DND-41 (cell line): Measurements from ENCODE around the gene WDTC1.

Source experiments
- ATAC-seq: fragments of 200-7000 bp; cut with Tn5 transposase; 3 replicates; pipeline ENCODE4 v1.9.1; 2021; ENCODE audit warnings: low read depth; ENCODE audit not compliant: insufficient read depth
- DNase-seq: peaks from one replicate; pipeline ENCODE4 v3.0.0-alpha.2; 2020
- H2AFZ ChIP-seq: 2 replicates; pipeline ENCODE4 v1.6.0; 2012; ENCODE audit warnings: low read depth, low read length
- H3K27ac ChIP-seq: 2 replicates; pipeline ENCODE4 v1.5.1; 2012; ENCODE audit warnings: low read length, inconsistent platforms
- H3K27me3 ChIP-seq: fragments of 200-600 bp; sonication (generic); 2 replicates; pipeline ENCODE4 v1.6.0; 2012; ENCODE audit warnings: low read length, mild to moderate bottlenecking, inconsistent platforms; ENCODE audit not compliant: insufficient read depth, poor library complexity
- H3K36me3 ChIP-seq: 2 replicates; pipeline ENCODE4 v1.5.1; 2012; ENCODE audit warnings: low read length, inconsistent platforms; ENCODE audit not compliant: insufficient read depth
- H3K4me1 ChIP-seq: 2 replicates; pipeline ENCODE4 v1.5.1; 2012; ENCODE audit warnings: mild to moderate bottlenecking, low read length; ENCODE audit not compliant: insufficient read depth
- H3K4me2 ChIP-seq: 2 replicates; pipeline ENCODE4 v1.6.0; 2012; ENCODE audit warnings: mild to moderate bottlenecking, moderate library complexity, low read length, inconsistent platforms; ENCODE audit not compliant: insufficient read depth
- H3K4me3 ChIP-seq, 2 experiments: fragments of 200-600 bp in 1 of 2; shearing (Covaris generic) in 1 of 2; 2 replicates each; pipeline ENCODE4 v1.5.1; 2012 to 2016; ENCODE audit warnings: inconsistent platforms in 2 of 2, low read length in 2 of 2, mild to moderate bottlenecking in 2 of 2, low read depth in 1 of 2, moderate library complexity in 1 of 2
- H3K79me2 ChIP-seq: 2 replicates; pipeline ENCODE4 v1.6.0; 2012; ENCODE audit warnings: low read length, inconsistent platforms; ENCODE audit not compliant: insufficient read depth
- H3K9ac ChIP-seq: 2 replicates; pipeline ENCODE4 v1.6.0; 2012; ENCODE audit warnings: low read depth, mild to moderate bottlenecking, inconsistent platforms, low read length, moderate library complexity
- H3K9me3 ChIP-seq: 2 replicates; pipeline ENCODE4 v1.5.1; 2012; ENCODE audit warnings: low read length, moderate library complexity, mild to moderate bottlenecking, inconsistent platforms; ENCODE audit not compliant: insufficient read depth, severe bottlenecking
- H4K20me1 ChIP-seq: 2 replicates; pipeline ENCODE4 v1.6.0; 2012; ENCODE audit warnings: low read length; ENCODE audit not compliant: insufficient read depth
- EZH2 ChIP-seq: IDR thresholded peaks from 3 replicates; pipeline ENCODE4 v1.6.1; 2012; ENCODE audit warnings: borderline replicate concordance, low read depth, mild to moderate bottlenecking, moderate library complexity, low read length, inconsistent platforms; ENCODE audit not compliant: severe bottlenecking
- TF ChIP-seq, protein P1 (sequence below): IDR thresholded peaks from 2 replicates; pipeline ENCODE4 v1.5.1; 2012; ENCODE audit warnings: borderline replicate concordance, low read length, moderate library complexity, mild to moderate bottlenecking; ENCODE audit not compliant: poor library complexity, severe bottlenecking; ENCODE audit errors: extremely low read depth

The WDTC1 gene

DNA sequence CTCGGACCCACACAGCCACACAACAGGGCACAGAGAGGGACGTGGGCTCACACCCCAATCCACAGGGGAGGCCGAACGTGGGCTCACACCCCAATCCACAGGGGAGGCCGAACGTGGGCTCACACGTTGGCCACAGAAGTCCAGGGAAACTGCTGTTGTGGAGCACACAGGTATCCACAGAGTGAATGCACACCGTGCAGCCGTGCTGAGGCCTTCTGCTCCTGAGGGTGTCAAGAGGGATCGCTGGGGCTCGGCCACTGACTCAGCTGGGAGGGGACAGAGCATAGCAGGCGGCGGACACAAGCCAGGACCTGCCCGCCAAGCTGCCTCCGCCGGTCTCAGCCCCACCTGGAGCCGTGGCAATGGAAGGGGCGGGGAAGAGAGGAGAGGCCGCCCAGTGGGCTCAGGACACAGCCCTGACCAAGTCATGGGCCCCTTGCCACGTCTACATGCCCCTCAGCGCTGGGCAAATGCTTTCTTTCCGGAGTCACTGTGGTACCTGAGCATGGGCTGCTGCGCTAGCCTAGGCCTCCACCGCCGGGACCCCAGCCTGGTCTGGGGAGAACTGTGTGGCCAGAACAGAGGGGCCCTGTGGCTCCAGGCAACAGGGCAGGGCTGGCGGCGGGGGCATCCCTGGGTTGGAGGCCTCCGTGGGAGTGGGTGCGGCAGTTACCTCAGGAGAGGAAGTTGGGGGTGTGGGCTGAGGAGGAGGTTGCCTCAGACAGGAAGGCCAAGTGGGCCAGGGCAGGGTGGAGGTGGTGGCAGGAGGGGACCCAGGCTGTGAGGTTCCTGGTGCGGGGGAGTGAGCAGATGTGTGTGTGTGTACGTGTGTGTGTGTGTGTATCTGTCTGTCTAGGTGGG, 108.6 kb downstream of the WDTC1 start:
- H3K9ac ChIP-seq = no peak overlapping the region
- H3K27me3 ChIP-seq = no peaks in the 10 kb centered on the region
- ATAC-seq (peak; percentile 81), DNase-seq (peak; percentile 80)
- peaks cover 4% of the 10 kb centered on the region; the same call in 1 of the 2 replicates for H3K36me3 ChIP-seq
- TF ChIP-seq, protein P1, sequence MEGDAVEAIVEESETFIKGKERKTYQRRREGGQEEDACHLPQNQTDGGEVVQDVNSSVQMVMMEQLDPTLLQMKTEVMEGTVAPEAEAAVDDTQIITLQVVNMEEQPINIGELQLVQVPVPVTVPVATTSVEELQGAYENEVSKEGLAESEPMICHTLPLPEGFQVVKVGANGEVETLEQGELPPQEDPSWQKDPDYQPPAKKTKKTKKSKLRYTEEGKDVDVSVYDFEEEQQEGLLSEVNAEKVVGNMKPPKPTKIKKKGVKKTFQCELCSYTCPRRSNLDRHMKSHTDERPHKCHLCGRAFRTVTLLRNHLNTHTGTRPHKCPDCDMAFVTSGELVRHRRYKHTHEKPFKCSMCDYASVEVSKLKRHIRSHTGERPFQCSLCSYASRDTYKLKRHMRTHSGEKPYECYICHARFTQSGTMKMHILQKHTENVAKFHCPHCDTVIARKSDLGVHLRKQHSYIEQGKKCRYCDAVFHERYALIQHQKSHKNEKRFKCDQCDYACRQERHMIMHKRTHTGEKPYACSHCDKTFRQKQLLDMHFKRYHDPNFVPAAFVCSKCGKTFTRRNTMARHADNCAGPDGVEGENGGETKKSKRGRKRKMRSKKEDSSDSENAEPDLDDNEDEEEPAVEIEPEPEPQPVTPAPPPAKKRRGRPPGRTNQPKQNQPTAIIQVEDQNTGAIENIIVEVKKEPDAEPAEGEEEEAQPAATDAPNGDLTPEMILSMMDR = no peak
- TF ChIP-seq EZH2 = no peak
- H3K4me2 ChIP-seq = no peak overlapping the region
- 0 out of 2 replicates have a peak overlapping the region, but pooled peaks have one; percentile 30 for H3K27ac ChIP-seq
- H4K20me1 ChIP-seq = no peaks in the 10 kb centered on the region
- peaks cover 9% of the 10 kb centered on the region for H3K4me1 ChIP-seq
- H3K79me2 ChIP-seq = no peaks in the 10 kb centered on the region
- H3K9me3 ChIP-seq = no peaks in the 10 kb centered on the region
- H2AFZ ChIP-seq = peak overlapping the region; percentile 36; the same call in 1 of the 2 replicates
- no peak overlapping the region for H3K4me3 ChIP-seq

DNA sequence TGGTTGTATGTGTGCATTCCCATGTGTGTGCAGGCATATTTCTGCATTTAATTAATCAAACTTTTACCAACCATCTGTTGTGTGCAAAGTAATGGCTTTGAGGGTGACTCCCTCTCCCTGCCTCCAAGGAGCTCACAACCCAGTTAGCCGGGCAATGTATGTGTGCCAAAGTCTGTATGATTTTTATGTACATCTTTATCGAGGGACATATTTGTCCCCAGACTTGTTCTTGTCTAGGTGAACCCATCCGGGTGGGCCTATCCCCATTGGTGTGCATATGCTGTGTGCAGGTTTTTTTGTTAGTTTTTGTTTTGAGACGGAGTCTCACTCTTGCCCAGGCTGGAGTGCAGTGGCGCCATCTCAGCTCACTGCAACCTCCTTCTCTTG, 109.2 kb downstream of the WDTC1 start:
- DNase-seq = no peak
- Histone ChIP-seq H3K9ac (no peak overlapping the region), H3K79me2 (no peaks in the 10 kb centered on the region), H3K36me3 (peaks cover under 1% of the 10 kb centered on the region; the same call in 1 of the 2 replicates), H4K20me1 (no peaks in the 10 kb centered on the region), H3K27me3 (no peaks in the 10 kb centered on the region), H3K9me3 (no peaks in the 10 kb centered on the region), H3K4me2 (no peak overlapping the region), H3K4me1 (peaks cover 9% of the 10 kb centered on the region), H3K4me3 (no peak overlapping the region), H2AFZ (peak overlapping the region; percentile 36; the same call in 1 of the 2 replicates), H3K27ac (0 out of 2 replicates have a peak overlapping the region, but pooled peaks have one; percentile 30)
- ATAC-seq = no peak
- no peak for TF ChIP-seq EZH2
- TF ChIP-seq, protein P1 = no peak

DNA sequence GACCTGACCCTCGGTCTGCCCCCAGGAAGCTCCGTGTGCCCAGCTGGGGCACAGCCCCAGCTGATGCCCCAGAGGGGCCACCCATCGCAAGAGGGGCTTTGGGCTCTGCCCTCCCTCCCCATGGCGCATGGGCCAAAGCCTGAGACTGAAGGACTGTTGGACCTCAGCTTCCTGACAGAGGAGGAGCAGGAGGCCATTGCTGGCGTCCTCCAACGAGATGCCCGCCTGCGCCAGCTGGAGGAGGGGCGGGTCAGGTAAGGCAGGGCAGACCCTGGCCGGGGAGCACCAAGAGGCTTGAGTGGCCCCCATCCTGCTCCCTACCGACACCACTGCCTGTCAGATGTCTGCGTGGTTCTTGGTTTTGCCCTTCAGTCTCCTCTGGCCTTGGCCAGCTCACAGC, 110.8 kb downstream of the WDTC1 start:
- no peak for ATAC-seq
- Histone ChIP-seq H3K4me3 (no peak overlapping the region), H3K4me1 (peaks cover 9% of the 10 kb centered on the region)

More for the DNA sequence above, 110.8 kb downstream of the WDTC1 start:
- H3K27ac ChIP-seq = no peak overlapping the region
- H3K9ac ChIP-seq = no peak overlapping the region
- no peak overlapping the region for H2AFZ ChIP-seq
- no peak for TF ChIP-seq EZH2
- TF ChIP-seq, protein P1 = no peak
- no peaks in the 10 kb centered on the region for H4K20me1 ChIP-seq
- H3K27me3 ChIP-seq = no peaks in the 10 kb centered on the region
- H3K9me3 ChIP-seq = no peaks in the 10 kb centered on the region
- no peak for DNase-seq
- H3K4me2 ChIP-seq = no peak overlapping the region
- no peaks in the 10 kb centered on the region for H3K79me2 ChIP-seq
- H3K36me3 ChIP-seq = no peaks in the 10 kb centered on the region
